Ishikawa (cell line): Measurements from ENCODE around the gene ISX.

Source experiments
- CEBPB ChIP-seq: IDR thresholded peaks from 2 replicates; pipeline ENCODE4 v1.6.1; 2012
- EGR1 ChIP-seq: IDR thresholded peaks from 2 replicates; pipeline ENCODE4 v1.6.1; 2012
- EP300 ChIP-seq: IDR thresholded peaks from 2 replicates; pipeline ENCODE4 v1.6.1; 2012; ENCODE audit warnings: borderline replicate concordance
- FOXM1 ChIP-seq: IDR thresholded peaks from 2 replicates; pipeline ENCODE4 v1.6.1; 2012; ENCODE audit warnings: low read depth, borderline replicate concordance
- NFIC ChIP-seq: IDR thresholded peaks from 2 replicates; pipeline ENCODE4 v1.6.1; 2012
- RAD21 ChIP-seq: IDR thresholded peaks from 2 replicates; pipeline ENCODE4 v1.6.1; 2012; ENCODE audit warnings: low read depth
- TAF1 ChIP-seq: IDR thresholded peaks from 2 replicates; pipeline ENCODE4 v1.6.1; 2012; ENCODE audit warnings: low read depth, mild to moderate bottlenecking
- TCF12 ChIP-seq: IDR thresholded peaks from 2 replicates; pipeline ENCODE4 v1.6.1; 2012; ENCODE audit warnings: low read depth
- TEAD4 ChIP-seq: IDR thresholded peaks from 2 replicates; pipeline ENCODE4 v1.6.1; 2012
- YY1 ChIP-seq: IDR thresholded peaks from 2 replicates; pipeline ENCODE4 v1.6.1; 2012; ENCODE audit warnings: low read depth
- ZBTB7A ChIP-seq: IDR thresholded peaks from 2 replicates; pipeline ENCODE4 v1.6.1; 2012; ENCODE audit warnings: low read depth
- TF ChIP-seq, protein P1 (sequence below): IDR thresholded peaks from 2 replicates; pipeline ENCODE4 v1.6.1; 2012
- TF ChIP-seq, protein P2 (sequence below): IDR thresholded peaks from 2 replicates; pipeline ENCODE4 v1.6.1; 2012
- TF ChIP-seq, protein P3 (sequence below): IDR thresholded peaks from 2 replicates; pipeline ENCODE4 v1.6.1; 2012; ENCODE audit warnings: low read depth, mild to moderate bottlenecking

DNA sequence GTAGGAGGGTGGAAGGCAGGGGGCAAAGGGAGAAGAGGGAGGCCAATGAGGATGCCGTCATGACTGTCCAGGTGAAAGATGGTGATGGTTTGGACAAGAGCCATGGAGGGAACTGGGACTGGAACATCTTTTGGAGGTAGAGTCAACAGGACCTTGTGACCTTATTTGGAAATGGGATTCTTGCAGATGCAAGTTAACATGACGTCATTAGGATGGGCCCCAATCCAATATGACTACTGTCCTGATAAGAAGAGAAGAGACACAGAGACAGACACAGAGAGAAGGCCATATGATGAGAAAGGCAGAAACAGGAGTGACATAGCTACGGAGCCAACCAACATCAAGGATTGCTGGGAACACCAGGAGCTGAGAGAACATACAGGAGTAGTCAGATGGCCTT lies 31.0 kb upstream of the ISX start:
- TF ChIP-seq TCF12: no peak
- no peak for TF ChIP-seq RAD21
- no peak for TF ChIP-seq TAF1
- TF ChIP-seq CEBPB: no peak
- no peak for TF ChIP-seq FOXM1
- no peak for TF ChIP-seq EP300
- TF ChIP-seq, protein P1, sequence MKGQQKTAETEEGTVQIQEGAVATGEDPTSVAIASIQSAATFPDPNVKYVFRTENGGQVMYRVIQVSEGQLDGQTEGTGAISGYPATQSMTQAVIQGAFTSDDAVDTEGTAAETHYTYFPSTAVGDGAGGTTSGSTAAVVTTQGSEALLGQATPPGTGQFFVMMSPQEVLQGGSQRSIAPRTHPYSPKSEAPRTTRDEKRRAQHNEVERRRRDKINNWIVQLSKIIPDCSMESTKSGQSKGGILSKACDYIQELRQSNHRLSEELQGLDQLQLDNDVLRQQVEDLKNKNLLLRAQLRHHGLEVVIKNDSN: no peak
- TF ChIP-seq ZBTB7A: no peak
- TF ChIP-seq, protein P2, sequence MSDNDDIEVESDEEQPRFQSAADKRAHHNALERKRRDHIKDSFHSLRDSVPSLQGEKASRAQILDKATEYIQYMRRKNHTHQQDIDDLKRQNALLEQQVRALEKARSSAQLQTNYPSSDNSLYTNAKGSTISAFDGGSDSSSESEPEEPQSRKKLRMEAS: no peak
- TF ChIP-seq EGR1: no peak
- no peak for TF ChIP-seq TEAD4
- TF ChIP-seq, protein P3, sequence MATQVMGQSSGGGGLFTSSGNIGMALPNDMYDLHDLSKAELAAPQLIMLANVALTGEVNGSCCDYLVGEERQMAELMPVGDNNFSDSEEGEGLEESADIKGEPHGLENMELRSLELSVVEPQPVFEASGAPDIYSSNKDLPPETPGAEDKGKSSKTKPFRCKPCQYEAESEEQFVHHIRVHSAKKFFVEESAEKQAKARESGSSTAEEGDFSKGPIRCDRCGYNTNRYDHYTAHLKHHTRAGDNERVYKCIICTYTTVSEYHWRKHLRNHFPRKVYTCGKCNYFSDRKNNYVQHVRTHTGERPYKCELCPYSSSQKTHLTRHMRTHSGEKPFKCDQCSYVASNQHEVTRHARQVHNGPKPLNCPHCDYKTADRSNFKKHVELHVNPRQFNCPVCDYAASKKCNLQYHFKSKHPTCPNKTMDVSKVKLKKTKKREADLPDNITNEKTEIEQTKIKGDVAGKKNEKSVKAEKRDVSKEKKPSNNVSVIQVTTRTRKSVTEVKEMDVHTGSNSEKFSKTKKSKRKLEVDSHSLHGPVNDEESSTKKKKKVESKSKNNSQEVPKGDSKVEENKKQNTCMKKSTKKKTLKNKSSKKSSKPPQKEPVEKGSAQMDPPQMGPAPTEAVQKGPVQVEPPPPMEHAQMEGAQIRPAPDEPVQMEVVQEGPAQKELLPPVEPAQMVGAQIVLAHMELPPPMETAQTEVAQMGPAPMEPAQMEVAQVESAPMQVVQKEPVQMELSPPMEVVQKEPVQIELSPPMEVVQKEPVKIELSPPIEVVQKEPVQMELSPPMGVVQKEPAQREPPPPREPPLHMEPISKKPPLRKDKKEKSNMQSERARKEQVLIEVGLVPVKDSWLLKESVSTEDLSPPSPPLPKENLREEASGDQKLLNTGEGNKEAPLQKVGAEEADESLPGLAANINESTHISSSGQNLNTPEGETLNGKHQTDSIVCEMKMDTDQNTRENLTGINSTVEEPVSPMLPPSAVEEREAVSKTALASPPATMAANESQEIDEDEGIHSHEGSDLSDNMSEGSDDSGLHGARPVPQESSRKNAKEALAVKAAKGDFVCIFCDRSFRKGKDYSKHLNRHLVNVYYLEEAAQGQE: no peak
- TF ChIP-seq NFIC: no peak
- no peak for TF ChIP-seq YY1
